Activated CD8-positive, alpha-beta memory T cell treated with anti-CD3 and anti-CD28 coated beads, Interleukin-2, amount 50 U/mL, for 4 hours (primary cell): Measurements from ENCODE around the gene WDR20.

Experiments used
- DNase-seq: peaks from one replicate; pipeline ENCODE4 v3.0.0-alpha.2; 2020

The WDR20 gene

DNA sequence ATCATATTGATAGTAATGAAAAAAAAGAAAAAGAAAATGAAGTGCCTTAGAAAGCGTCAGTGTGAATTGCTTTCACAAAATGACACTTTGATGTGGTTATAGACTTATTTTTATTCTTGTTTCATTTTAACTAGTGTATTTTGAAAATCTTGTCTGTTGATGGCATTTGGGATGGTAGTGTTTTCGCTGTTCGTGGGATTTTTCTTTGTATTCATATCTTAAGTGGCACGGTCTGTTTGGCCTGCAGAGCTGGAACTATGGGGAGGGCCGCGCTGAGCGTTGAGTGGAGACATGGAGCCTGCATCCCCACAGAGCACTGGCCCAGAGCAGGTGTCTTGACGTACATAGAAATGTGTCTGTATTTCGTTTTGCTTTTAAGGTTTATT lies 61.6 kb downstream of the WDR20 start:
- no peak for DNase-seq

DNA sequence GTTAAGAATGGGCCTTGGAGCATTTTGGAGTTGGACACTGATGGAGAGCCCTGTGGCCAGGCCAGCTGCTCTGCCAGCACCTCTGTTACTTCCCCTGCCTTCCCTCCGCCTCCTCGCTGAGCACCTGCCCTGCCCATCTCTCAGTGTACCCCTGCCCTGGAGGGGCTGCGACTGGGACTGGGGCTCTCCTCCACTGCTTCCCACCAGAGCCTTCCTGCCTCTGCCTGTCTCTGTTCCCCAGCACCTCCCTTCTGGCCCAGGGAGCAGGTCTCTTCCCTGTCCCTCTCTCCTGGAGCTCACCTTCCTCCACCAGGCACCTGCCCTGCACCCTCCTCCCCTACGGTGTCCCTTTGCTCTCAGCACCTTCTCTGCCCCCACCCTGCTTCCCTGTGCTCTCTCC lies 62.1 kb downstream of the WDR20 start:
- DNase-seq, result no peak

DNA sequence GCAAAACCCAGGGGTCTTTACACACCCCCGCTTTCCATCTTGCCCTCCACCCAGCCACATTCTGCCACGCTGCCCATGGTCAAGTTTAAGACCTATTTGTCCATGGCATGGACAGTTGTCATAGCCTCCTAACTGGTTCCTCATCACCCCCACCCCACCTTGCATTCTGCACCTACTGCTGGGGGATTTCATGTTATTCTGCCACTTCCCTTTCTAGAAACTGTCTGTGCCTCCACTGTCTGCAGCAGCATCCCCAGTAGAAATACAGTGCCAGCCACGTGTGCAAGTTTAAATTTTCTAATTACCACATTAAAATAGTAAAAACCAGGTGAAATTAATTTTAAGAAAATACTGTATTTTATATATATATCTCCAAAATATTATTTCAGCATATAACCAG lies 63.2 kb downstream of the WDR20 start:
- DNase-seq, result no peak

DNA sequence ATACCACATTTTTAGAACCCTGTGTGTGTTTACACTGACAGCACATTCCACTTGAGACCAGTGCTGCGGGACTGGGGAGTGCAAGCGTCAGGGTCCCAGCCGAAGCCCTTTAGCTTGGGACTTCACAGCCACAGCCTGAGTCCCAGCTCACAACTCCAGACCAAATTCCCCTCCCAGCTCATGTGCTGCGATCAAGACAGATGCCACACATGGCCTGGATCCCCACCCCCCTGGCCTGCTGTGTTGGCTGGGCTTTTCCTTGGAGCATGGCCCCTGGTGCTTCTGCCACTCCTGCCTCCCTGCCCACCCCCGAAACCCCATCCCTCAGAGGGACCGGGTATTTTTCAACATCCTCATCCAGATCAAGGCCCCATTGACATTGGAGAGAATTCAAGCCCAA lies 63.7 kb downstream of the WDR20 start:
- no peak for DNase-seq

DNA sequence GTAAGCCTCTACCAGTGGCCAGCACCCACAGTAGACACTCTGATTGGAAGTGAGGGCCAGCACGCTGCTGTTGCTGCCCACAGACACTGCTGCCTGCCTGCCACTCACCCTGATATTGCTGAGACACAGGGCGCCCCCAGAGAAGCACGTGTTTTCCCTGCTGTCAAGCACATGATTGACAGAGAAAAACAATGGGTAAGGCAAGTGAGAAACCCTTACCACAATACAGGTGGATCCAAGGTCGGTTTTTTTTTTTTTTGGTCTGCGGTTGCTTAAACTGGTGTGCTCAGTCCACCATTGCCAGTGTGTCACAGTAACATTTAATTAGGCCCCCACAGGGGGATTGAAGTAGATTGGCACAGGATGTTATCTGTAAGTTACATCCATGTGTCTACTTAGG lies 65.9 kb downstream of the WDR20 start:
- DNase-seq, result no peak

DNA sequence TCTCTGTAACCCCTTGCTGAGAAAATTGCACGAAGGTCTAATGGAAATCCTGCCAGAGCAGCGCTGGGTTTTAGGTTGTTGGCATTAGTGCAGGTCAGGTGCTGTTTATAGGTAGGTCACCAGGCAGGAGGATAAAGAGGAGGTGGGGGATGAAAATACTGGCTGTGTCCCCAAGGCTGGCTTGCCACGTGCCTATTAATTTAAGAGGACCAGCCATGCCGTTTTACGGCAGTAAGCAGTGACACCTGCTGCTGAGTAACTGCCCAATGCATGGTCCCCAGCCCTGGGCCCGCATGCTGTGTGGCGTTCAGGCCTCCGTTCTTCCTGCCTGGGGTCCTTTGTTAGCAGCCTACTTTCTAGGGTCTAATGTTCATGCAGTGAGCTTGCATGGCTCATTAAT lies 67.2 kb downstream of the WDR20 start:
- no peak for DNase-seq

DNA sequence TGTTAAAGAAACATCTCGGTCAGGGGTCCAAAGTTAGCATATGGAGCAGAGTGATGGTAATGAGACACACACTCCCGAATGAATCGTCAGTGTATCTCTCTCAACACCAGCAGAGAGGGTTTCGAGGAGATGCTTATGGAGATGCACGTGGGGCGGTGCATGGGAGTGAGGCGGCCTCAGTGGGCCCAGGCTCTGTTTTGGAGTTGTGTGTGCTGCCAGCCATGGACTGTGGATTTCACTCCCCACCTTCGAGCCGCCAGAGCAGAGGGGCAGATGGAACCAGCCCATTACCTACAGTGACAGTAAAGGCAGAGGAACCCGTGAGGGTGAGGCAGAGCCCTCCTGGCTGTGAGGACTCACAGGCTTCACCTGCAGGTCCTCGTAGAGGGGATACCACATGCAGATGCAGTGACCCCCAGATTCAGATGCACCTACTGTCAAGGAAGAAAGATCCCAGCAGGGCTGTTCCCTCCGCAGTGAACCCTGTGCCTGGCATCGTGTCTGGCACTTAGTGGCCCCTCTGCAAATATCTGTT lies 68.2 kb downstream of the WDR20 start:
- no peak for DNase-seq

DNA sequence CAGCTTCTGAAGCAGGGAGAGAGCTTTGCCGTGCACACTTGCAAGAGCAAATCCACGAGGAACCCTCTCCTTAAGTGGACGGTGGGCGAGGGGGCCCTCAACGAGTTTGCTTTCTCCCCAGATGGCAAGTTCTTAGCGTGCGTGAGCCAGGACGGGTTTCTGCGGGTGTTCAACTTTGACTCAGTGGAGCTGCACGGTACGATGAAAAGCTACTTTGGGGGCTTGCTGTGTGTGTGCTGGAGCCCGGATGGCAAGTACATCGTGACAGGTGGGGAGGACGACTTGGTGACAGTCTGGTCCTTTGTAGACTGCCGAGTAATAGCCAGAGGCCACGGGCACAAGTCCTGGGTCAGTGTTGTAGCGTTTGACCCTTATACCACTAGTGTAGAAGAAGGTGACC lies 69.0 kb downstream of the WDR20 start:
- DNase-seq, result no peak

DNA sequence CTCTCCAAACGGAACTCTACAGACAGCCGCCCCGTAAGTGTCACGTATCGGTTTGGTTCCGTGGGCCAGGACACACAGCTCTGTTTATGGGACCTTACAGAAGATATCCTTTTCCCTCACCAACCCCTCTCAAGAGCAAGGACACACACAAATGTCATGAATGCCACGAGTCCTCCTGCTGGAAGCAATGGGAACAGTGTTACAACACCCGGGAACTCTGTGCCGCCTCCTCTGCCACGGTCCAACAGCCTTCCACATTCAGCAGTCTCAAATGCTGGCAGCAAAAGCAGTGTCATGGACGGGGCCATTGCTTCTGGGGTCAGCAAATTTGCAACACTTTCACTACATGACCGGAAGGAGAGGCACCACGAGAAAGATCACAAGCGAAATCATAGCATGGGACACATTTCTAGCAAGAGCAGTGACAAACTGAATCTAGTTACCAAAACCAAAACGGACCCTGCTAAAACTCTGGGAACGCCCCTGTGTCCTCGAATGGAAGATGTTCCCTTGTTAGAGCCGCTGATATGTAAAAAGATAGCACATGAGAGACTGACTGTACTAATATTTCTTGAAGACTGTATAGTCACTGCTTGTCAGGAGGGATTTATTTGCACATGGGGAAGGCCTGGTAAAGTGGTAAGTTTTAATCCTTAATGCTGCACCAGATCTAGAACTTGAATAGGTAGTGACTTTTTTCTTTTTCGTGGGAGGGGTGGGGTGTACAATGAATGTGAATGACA lies 69.7 kb downstream of the WDR20 start:
- DNase-seq, result no peak

DNA sequence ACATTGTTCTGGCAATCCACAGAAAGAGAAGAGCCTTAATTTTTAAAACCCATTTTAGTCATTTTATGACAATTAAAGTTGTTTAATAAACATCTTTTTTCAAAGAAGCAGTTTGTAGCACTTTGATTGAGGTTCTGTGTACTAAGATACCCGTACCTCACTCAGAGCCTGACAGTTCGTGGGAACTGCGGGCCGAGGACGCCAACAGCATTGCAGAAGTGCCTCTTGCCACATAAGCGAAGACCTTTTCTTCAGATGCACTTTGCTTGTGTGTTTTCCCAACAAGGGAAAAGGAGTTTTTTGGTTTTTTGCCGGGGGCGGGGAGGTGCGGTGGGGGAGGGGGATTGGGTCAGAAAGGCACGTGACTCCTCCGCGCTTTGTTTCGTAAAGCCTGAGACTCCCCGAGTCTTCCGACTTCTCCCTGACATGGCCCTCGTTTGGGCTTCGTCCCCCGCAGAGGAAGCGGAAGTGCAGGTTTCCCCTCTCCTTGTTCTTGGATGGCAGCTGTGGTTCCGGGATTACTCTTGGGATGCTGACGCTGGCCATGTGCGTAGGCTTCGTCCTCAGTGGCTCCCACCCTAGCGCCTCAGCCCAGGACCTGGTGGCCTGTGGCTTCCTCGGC lies 70.8 kb downstream of the WDR20 start:
- no peak for DNase-seq

DNA sequence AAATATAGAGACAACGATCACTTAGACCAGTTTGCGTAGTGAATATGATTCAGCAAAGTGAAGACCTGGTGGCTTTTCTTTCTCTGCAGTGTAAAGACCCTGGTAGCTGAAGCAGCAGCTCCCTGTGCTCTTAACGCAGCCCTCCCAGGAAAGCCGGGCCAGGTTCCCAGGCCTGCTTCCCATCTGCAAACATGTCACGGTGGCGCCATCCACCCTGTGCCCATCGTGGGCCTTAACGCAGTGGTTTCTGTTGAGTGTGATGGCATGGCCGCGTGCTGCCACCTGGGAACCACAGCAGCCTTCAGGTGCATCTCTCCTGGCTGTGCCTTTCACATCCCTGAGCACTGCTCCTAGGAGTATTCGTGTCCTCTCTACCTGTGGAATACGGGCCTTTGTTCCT lies 71.5 kb downstream of the WDR20 start:
- DNase-seq, result no peak

DNA sequence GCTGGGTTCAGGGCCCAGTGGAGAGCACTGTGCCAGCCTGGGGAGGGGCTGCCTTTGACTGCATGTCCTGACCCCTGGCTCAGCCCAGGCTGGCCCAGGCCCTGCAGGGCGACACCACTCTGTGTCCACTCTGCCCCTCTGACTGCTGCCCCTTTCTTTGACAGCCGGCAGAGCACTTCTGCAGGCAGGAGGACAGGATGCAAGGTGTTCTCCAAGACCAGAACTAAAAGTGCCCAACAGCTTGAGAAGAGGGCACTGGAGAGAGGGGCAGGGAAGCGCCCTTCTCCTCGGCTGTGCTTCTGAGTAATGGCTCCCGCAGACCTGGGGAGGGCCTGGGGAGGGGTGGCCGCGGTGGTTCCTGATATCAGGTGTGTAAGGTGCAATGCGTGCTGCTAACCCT lies 72.7 kb downstream of the WDR20 start:
- no peak for DNase-seq

DNA sequence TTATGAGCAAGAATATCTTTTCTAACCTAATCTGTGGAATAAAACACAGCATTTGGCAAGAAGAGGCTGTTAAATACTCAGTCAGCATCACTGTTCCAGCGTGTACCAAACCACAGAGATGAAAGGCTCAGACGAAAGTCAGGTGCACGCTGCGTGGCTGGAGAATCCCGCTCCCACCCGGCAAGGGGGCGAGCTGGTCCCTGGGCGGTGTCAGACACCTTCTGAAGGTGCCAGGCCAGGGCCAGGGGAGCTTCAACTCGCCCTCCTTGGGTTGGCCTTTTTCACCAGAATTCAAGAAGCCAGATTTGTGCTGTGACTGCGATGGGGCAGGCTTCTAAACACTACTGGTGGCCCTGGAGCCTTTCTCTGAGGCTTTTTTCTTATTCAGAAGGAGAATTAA lies 73.1 kb downstream of the WDR20 start:
- DNase-seq, result no peak

DNA sequence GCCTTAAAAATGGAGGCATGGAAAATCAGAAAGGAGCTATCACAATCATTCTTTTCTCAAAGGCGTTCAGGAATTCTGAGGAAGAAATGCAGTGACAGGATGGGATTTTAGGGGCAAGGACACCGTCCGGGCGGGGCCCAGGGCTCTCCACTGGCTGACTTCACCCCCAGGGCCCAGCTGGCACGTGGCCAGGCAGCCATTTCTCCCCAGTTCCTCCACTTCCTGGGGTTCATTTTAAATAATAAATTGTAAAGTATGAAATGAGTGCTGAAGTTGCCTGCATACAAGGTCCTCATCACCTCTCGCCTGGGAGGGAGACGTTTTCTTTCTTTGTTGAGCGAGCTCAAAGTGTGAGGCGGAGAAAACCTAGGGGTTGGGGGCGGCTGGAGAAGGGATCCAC lies 73.8 kb downstream of the WDR20 start:
- DNase-seq, result no peak

DNA sequence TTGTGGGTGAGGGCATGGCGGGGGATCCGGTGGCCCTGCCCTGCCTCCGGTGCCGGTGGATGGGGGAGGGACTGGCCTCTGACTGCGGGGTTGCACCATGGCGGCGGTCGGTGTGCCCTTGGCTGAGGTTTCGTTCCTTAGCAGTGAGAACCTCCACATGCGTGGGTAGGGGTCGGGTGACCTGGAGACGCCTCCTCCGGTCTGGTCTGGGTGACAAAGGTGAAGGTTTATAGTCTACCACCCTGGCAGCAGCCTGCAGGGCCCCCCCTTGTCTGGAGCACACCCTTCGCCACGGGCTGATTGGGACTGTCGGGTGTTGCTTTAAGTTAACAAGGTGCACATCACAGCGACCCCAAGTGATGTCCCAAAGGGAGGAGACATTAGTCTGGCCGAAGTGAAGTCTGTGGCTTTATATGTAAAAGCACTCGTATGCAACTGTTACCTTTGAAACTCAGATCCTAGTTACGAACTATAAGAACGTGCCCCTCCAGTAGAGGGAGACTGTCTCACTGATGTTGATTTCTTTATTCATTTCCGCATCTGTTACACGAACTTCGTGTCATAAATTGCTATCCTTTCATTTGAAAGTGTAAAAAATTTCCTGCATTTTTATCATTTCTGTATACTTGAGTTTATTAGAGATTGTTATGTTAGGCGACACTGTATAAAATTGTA lies 74.4 kb downstream of the WDR20 start:
- no peak for DNase-seq

DNA sequence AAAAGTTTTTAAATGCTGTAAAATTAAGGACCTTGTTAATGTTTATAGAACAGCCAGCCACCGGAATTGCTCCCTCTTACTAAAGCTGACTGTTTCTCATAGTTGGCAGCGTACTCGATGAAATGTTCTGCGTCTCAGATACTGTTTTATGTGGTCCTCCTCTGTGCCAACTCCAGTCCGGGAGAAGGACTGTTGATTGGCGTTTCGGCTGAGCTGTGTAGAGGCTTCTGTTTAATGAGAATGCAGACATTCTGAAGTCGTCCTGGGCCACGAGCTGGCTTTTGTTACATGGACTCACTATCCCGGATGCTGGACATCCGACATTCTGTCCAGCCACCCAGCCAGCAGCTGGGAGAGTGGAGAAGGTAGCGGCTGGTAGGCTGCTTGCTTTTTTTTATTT lies 75.4 kb downstream of the WDR20 start:
- DNase-seq, result no peak

DNA sequence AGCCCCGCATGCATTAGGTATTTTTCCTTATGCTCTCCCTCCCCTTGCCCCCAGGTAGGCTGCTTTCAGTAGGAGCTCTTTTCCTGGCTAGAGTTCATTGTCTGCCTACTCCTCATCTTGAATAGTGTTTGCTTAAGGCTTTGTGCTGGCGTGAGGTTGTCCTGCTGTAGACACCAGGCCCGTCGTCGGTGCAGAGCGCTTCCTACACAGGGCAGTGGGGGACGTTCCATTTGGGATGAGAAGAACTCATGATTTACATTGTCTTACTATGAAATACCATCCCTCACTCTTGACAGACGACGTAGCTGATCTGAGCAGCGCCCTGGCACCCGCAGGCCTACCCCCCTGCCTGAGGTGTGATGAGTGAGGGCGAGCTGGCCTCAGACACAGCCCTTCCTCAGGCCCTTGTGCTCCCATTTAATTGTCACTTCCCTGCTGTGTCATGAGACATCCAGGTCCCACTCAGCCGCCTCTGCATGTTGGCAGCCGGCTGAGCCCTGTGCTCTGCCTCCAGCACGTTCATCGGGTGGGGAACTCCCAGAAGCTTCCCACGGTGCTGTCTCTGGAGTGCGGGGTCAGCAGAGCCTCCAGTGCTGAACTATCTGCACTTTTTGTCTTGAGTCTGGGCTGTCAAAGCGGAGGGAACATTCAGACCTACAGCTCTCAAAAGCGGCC lies 76.0 kb downstream of the WDR20 start:
- no peak for DNase-seq

DNA sequence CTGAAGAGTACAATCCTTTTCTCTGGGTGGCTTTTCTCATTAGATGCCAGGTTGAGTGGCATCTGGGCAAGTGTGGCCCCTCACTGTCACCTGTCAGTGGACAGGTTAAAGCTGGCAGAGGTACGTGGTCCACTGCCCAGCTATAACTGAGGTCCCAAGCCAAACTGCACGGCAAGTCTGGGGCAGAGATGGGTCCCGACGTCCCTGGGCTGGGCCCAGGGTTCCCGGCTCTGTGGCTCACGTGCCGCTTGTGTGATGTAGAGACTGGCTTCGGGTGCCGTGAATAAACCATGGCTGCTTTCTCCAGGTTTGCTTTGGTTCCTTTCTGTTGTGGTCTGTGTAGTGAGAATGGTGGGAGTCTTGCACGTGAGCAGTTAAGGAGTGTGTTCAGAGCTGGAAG lies 77.7 kb downstream of the WDR20 start:
- DNase-seq, result no peak

DNA sequence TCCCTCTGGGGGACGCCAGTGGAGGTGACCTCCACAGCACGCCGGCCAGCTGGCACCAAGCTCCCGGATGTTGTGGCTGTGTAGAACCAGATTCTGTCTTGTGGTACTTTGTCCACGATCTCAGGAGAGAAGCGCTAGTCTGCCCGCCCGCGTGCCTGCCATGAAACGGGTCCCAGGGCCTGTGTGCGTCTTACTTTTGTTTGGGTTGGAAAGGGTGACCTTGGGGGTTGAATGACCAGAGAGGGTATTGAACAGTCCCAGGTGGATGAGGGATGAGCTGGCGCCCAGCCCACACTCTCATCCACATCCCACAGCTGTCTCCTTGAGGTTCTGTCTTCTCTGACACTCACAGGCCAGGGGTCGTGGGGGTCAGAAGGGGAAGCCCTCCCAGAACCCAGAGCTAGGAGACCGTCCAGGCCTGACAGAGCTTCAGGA lies 78.3 kb downstream of the WDR20 start:
- no peak for DNase-seq

DNA sequence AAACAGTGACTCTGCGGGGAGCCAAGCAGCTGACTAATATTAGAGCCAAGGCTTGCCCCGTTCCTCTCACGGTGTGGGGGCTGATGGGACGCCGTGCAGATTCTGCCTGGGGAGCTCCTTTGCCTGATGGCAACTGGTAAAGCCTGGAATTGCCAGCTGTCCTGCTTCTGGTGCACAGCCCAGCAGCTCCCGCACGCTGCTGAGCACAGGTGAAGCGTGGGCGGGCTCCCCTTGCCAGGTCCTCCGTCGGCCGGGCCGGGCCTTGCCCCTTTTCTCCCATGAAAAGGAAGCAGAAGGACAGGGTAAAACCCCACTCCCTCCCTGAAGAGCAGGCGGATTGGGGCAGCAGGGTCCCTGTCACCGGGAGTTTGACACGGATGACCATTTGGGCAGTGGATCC lies 79.0 kb downstream of the WDR20 start:
- no peak for DNase-seq

DNA sequence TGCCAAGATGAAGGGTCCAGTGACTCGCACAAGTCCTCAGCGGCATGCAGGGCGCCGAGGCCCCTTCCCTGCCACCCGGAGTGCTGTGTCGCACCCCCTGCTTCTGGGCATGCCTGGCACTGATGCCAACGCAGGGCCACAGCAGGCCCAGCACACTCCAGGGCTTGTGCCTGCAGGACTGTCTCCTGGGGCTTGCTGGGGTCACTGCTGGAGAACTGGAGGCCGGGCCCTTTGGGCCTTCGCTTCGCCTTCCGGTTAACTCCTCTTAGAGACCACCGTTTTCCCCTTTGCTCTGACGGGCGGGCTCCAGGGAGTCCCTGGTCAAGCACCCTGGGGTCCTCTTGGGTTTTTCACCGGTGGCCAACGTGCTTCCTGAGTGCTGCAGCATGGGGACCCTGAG lies 79.6 kb downstream of the WDR20 start:
- DNase-seq, result no peak

DNA sequence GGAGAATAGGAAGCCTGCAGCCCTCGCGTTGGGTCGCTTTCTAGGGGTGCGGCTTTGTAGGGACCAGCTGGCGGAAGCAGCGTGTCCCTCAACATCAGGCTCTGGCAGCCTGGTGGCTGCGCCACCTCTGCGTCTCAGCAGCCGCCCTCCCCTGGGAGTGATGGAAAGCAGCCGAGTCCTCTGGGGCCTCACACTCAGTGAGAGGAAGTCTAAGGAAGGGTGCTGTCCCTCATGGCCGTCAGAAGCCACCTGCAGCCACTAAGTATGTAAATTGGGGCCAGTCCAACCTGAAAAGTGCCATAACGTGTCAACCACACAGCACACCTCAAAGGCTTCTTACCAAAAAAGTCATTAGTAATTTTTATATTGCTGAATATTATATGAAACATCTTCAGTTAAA lies 80.3 kb downstream of the WDR20 start:
- no peak for DNase-seq

DNA sequence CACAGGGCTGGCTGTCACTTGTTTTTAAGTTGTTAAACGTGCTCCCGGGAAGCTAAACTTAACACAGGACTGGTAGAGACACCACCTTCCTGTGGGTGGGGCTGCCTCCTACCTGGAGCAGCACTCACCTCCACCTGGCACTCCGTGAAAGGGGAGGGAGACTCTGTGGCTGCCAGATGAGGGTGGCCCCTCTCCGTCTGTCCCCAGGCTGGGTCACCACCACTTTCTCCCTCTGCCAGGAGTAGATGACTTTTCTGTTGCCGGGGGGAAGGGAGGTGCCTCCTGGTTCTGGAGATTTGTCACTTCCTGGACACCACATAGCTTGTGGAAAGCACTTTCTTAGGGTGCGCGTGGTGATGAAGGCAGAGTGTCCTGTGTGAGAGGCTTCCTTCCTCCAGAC lies 81.3 kb downstream of the WDR20 start:
- no peak for DNase-seq
